ENCODE data around the gene OXER1. TPM values are rescaled to one million over a fixed set of nuclear protein-coding genes. Genes with fewer than 3 reads are reported as not detected.

The OXER1 gene
- total RNA-seq, 1 experiment from 2014 or later: not detected

DNA sequence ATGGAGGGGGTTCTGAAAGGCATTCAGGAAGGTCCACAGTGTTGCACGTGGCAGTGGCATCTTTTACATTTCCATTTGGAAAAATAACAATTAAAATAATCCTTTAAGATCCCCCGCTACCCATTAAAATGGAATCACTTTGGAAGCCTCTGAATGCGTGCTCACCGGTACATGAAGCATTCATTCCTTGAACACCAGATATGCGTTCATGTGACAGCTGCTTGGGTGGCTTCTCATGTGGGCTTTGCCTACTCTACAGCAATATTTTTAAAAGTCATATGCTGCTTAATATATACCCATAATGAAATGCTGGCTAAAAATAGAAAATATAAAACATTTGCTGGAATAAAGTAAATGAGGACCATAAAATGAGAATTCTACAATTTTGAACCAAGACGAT is 42.9 kb upstream of the OXER1 start:
- Histone ChIP-seq H3K4me2 (ENCODE audit: low read length) (no peak overlapping the region), H3K4me1 (ENCODE audit: insufficient read depth, low read length) (peaks cover 16% of the 10 kb centered on the region), H4K20me1 (ENCODE audit: low read length) (no peaks in the 10 kb centered on the region), H3K4me3 (ENCODE audit: low read length) (no peak overlapping the region), H3K79me2 (ENCODE audit: low read length) (no peaks in the 10 kb centered on the region), H3K27me3 (ENCODE audit: low read length) (no peaks in the 10 kb centered on the region), H3F3A (ENCODE audit: low read length, unreplicated experiment) (no peaks in the 10 kb centered on the region), H3K9ac (ENCODE audit: low read length) (no peak overlapping the region), H3K9me2 (replicated peaks; ENCODE audit: low read length) (no peaks in the 10 kb centered on the region), H3K36me3 (ENCODE audit: low read depth, low read length) (no peaks in the 10 kb centered on the region), H3K9me3 (ENCODE audit: low read length) (no peaks in the 10 kb centered on the region), H2AFZ (ENCODE audit: low read length) (no peak overlapping the region), H3K27ac (ENCODE audit: low read length) (no peak overlapping the region)
- intact Hi-C loops (cut with micrococcal nuclease): no loop called here
- ATAC-seq (no peak), DNase-seq (no peak)
- no TSS peak for BruUV-seq (replicated peaks)
- ChIA-PET POLR2A (ENCODE audit: unreplicated experiment) (no interaction called here), CTCF (no interaction called here)
- TF ChIP-seq, protein P1, sequence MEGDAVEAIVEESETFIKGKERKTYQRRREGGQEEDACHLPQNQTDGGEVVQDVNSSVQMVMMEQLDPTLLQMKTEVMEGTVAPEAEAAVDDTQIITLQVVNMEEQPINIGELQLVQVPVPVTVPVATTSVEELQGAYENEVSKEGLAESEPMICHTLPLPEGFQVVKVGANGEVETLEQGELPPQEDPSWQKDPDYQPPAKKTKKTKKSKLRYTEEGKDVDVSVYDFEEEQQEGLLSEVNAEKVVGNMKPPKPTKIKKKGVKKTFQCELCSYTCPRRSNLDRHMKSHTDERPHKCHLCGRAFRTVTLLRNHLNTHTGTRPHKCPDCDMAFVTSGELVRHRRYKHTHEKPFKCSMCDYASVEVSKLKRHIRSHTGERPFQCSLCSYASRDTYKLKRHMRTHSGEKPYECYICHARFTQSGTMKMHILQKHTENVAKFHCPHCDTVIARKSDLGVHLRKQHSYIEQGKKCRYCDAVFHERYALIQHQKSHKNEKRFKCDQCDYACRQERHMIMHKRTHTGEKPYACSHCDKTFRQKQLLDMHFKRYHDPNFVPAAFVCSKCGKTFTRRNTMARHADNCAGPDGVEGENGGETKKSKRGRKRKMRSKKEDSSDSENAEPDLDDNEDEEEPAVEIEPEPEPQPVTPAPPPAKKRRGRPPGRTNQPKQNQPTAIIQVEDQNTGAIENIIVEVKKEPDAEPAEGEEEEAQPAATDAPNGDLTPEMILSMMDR (conservative IDR thresholded peaks at IDR 0.05; ENCODE audit: low read depth, low read length): no peak
- no peak for TF ChIP-seq EZH2 (IDR thresholded peaks at IDR 0.05; ENCODE audit: low read length, unreplicated experiment)
- TF ChIP-seq EZH2phosphoT487 (IDR thresholded peaks at IDR 0.05; ENCODE audit: borderline replicate concordance, low read length): no peak

DNA sequence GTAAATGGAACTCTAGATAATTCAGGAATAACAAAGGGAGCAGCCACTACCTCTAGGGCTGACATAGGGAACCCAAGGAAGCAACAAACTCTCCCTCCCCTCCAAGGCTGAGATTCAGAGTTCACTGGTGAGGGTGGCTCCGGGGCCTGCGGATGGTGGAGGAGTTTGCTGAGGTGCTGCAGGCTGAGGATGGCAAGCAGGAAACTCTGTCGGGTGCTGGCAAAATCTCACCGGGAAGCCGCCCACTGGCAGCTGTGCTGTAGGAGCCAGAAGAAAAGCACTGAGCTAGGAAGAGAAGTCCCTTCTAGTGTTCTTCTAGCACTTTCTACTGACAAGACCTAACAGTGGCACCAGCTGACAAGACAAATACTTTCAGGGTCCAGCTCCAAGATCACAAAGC is 41.0 kb upstream of the OXER1 start:
- Histone ChIP-seq H3K4me3 (ENCODE audit: low read length) (no peak overlapping the region), H3K9ac (ENCODE audit: low read length) (no peak overlapping the region), H3K36me3 (ENCODE audit: low read depth, low read length) (no peaks in the 10 kb centered on the region), H3K4me1 (ENCODE audit: insufficient read depth, low read length) (peaks cover 8% of the 10 kb centered on the region), H3K27me3 (ENCODE audit: low read length) (no peaks in the 10 kb centered on the region), H3K9me2 (replicated peaks; ENCODE audit: low read length) (no peaks in the 10 kb centered on the region), H2AFZ (ENCODE audit: low read length) (no peak overlapping the region), H3F3A (ENCODE audit: low read length, unreplicated experiment) (no peaks in the 10 kb centered on the region), H3K27ac (ENCODE audit: low read length) (no peak overlapping the region), H3K79me2 (ENCODE audit: low read length) (no peaks in the 10 kb centered on the region), H3K4me2 (ENCODE audit: low read length) (no peak overlapping the region), H4K20me1 (ENCODE audit: low read length) (no peaks in the 10 kb centered on the region), H3K9me3 (ENCODE audit: low read length) (no peaks in the 10 kb centered on the region)
- CTCF ChIA-PET: no interaction called here
- DNase-seq: no peak
- BruUV-seq (replicated peaks): no TSS peak
- TF ChIP-seq, protein P1 (conservative IDR thresholded peaks at IDR 0.05; ENCODE audit: low read depth, low read length): no peak
- no peak for ATAC-seq
- POLR2A ChIA-PET (ENCODE audit: unreplicated experiment): no interaction called here
- intact Hi-C loops (cut with micrococcal nuclease): no loop called here

DNA sequence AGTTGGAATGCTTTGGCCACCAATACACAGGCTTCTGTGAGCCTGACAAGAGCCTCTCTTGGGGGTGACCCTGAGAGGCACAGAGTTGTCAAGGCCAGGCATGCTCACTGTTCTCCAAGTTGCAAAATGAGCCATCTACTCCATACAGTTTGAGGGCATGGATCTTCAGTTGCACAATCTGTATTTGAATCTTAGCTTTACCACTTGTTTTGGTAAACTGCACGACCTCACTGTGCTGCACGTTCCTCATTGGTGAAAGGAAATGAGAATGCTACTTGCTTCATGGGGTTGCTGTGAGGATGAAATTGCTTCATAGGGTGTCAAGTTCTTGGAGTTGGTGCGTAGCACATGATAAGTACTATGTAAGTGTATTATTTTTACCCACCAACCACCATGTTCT is 40.4 kb upstream of the OXER1 start:
- H3K36me3 ChIP-seq (ENCODE audit: low read depth, low read length): no peaks in the 10 kb centered on the region
- no peak overlapping the region for H3K9ac ChIP-seq (ENCODE audit: low read length)
- H3K9me3 ChIP-seq (ENCODE audit: low read length): no peaks in the 10 kb centered on the region
- TF ChIP-seq, protein P1 (conservative IDR thresholded peaks at IDR 0.05; ENCODE audit: low read depth, low read length): no peak
- TF ChIP-seq EZH2phosphoT487 (IDR thresholded peaks at IDR 0.05; ENCODE audit: borderline replicate concordance, low read length): no peak
- no peak for TF ChIP-seq EZH2 (IDR thresholded peaks at IDR 0.05; ENCODE audit: low read length, unreplicated experiment)
- H2AFZ ChIP-seq (ENCODE audit: low read length): no peak overlapping the region
- no peaks in the 10 kb centered on the region for H4K20me1 ChIP-seq (ENCODE audit: low read length)
- H3K27ac ChIP-seq (ENCODE audit: low read length): no peak overlapping the region
- ATAC-seq (no peak), DNase-seq (no peak)
- H3F3A ChIP-seq (ENCODE audit: low read length, unreplicated experiment): no peaks in the 10 kb centered on the region
- intact Hi-C loops (cut with micrococcal nuclease): no loop called here
- BruUV-seq (replicated peaks): no TSS peak
- peaks cover 6% of the 10 kb centered on the region for H3K4me1 ChIP-seq (ENCODE audit: insufficient read depth, low read length)
- H3K27me3 ChIP-seq (ENCODE audit: low read length): no peaks in the 10 kb centered on the region
- no peak overlapping the region for H3K4me3 ChIP-seq (ENCODE audit: low read length)
- no peak overlapping the region for H3K4me2 ChIP-seq (ENCODE audit: low read length)
- CTCF ChIA-PET: no interaction called here
- POLR2A ChIA-PET (ENCODE audit: unreplicated experiment): no interaction called here
- H3K9me2 ChIP-seq (replicated peaks; ENCODE audit: low read length): no peaks in the 10 kb centered on the region
- no peaks in the 10 kb centered on the region for H3K79me2 ChIP-seq (ENCODE audit: low read length)
